ENCODE measurements around the gene ILF2. TPM values are rescaled to one million over a fixed set of nuclear protein-coding genes. Genes with fewer than 3 reads are reported as not detected.

ILF2 gene
- total and polyA plus RNA-seq, 2 of the 13 experiments (the other 11 are each of a cell fraction or from before 2014, with no cell fraction given): 292 to 366 TPM

DNA sequence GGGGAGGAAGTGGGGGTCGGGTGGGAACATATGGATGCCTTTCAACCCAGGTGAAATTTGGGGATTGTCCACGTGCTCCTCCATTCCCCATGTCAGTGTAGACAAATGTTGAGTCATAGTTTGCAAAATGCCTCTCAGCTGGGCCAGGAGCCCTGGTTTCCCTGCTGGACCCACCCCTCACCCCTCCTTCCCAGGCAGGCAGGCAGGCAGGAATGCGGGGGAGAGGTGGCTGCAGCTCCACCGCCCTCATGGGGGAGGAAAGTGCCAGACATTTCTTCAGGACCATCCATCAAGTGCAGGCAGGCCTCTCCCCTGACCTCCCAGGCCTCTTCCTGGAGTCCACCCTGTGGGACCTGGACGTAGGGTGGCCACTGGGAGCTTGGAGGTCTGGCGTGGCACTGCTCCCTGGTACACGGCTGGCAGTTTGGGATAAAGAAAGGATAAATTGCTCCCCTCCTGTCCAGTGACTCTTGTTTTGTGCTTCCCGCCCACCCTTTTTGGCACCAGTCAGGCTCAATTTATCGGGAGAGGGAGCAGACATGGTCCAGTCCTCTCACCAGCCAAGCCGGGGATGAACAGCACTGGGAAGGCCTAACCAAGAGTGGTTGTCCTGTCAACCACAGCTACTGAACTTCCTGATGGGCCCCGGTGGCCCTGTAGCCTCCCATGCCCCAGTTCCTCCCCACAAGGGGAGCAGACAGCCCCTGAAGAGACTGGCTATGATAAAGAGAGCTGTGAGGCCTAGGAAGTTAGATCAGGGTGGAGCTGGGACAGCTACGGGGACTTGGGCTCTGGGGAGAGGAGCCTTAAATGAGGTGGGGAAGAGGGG, 26.6 kb upstream of the ILF2 start (continued):
- TF ChIP-seq, protein P1, sequence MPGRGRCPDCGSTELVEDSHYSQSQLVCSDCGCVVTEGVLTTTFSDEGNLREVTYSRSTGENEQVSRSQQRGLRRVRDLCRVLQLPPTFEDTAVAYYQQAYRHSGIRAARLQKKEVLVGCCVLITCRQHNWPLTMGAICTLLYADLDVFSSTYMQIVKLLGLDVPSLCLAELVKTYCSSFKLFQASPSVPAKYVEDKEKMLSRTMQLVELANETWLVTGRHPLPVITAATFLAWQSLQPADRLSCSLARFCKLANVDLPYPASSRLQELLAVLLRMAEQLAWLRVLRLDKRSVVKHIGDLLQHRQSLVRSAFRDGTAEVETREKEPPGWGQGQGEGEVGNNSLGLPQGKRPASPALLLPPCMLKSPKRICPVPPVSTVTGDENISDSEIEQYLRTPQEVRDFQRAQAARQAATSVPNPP (CRISPR knock-in tag; IDR thresholded peaks at IDR 0.05): no peak
- TF ChIP-seq TEF (CRISPR knock-in tag; IDR thresholded peaks at IDR 0.05) (no peak), NCOR1 (IDR thresholded peaks at IDR 0.05; ENCODE audit: borderline replicate concordance, low read length) (no peak), DBP (CRISPR knock-in tag; IDR thresholded peaks at IDR 0.05; ENCODE audit: not compliant biosample characterization) (no peak), ZNF562 (CRISPR knock-in tag; IDR thresholded peaks at IDR 0.05; ENCODE audit: borderline replicate concordance) (no peak), LCORL (IDR thresholded peaks at IDR 0.05) (no peak), LCORL (CRISPR knock-in tag; IDR thresholded peaks at IDR 0.05) (peak; percentile 61; the same call in 1 of the 2 replicates)
- TF ChIP-seq, protein P2, sequence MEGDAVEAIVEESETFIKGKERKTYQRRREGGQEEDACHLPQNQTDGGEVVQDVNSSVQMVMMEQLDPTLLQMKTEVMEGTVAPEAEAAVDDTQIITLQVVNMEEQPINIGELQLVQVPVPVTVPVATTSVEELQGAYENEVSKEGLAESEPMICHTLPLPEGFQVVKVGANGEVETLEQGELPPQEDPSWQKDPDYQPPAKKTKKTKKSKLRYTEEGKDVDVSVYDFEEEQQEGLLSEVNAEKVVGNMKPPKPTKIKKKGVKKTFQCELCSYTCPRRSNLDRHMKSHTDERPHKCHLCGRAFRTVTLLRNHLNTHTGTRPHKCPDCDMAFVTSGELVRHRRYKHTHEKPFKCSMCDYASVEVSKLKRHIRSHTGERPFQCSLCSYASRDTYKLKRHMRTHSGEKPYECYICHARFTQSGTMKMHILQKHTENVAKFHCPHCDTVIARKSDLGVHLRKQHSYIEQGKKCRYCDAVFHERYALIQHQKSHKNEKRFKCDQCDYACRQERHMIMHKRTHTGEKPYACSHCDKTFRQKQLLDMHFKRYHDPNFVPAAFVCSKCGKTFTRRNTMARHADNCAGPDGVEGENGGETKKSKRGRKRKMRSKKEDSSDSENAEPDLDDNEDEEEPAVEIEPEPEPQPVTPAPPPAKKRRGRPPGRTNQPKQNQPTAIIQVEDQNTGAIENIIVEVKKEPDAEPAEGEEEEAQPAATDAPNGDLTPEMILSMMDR (CRISPR knock-in tag; IDR thresholded peaks at IDR 0.05): no peak
